HG03342 (cell line): Measurements from ENCODE around the gene SLC39A6.
"Not testable (repeated sequence)": the region's sequence is repeated elsewhere in the genome, so short reads cannot be mapped to it uniquely, and the experiment has no call there.

ENCODE experiments used
- ATAC-seq: cut with Tn5 transposase; IDR thresholded peaks from one replicate; pipeline ENCODE4 v1.9.1; 2021; ENCODE audit warnings: mild to moderate bottlenecking, moderate library complexity; ENCODE audit not compliant: unreplicated experiment

SLC39A6 gene

DNA sequence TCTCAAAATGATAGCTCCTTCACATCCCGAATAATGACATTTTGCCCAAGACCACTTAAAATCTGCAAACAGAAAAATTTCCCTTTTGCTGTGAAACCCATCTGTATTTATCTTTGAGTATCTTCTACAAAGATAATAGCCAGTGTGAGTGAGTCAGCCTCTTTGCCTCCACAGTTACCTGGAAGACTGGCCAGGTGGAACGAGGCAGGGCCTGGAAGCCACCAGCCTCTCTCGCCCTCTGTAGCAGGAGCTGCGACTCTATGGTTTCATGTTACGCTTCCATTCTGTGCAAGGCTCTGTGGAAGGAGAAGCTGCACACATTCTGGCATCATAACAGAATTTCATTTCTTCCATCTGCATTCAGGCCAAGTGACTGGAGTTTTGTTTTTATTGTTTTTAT lies 10.1 kb upstream of the SLC39A6 start:
- no peak for ATAC-seq

DNA sequence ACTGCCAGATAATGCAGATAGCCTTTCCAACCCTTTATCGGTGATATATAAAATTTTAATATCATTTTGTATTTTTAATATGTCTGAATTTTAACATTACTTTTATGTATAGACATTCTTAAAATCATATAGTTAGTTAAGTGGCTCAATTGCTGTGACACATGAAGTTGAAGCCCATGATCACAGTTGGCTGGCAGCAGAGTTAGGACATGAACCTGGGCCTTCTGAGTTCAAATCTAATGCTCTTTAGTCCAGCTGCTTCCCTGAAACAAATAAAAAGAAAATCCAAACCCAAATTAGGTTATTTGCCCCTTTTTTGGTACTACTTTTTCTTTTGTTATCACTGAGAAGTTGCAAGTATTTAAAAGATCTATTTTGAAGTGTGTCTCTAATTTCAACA lies 6.1 kb upstream of the SLC39A6 start:
- no peak for ATAC-seq

GRCh38 chr18:36132756-36133155 lies 3.6 kb upstream of the SLC39A6 start:
- no peak for ATAC-seq

DNA sequence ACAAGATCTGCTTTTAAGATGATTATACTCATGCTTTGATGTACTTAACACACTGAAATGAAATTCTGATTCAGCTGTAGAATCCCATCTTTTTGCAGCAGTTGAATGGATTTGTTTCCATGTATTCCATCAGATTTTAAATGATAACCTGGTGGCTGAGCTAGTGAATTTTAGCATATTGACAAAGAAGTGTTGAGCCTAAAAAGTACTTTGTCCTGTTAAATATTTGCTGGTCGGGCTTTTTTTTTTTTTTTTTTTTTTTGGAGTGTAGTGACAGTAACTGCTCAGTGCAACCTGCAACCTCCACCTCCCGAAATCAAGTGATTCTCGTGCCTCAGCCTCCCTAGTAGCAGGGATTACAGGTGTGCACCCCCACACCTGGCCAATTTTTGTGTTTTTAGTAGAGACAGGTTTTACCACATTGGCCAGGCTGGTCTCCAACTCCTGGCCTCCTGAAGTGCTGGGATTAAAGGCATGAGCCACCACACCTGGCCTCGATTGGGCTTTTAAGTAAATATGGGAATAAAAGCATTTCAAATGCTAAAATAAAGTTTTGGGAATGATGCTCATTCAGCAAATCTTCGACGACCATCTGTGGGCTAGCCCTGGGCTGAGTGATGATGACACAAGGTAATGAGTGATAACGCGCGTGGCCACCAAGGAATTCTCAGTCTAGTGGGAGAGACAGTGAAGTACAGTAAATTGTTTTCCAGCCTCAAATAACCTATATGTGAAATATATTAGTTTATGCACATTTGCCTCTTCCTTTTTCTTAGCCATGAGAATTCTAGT lies 2.7 kb upstream of the SLC39A6 start:
- ATAC-seq: no peak

GRCh38 chr18:36130883-36131653 lies 1.9 kb upstream of the SLC39A6 start:
- ATAC-seq: no peak

DNA sequence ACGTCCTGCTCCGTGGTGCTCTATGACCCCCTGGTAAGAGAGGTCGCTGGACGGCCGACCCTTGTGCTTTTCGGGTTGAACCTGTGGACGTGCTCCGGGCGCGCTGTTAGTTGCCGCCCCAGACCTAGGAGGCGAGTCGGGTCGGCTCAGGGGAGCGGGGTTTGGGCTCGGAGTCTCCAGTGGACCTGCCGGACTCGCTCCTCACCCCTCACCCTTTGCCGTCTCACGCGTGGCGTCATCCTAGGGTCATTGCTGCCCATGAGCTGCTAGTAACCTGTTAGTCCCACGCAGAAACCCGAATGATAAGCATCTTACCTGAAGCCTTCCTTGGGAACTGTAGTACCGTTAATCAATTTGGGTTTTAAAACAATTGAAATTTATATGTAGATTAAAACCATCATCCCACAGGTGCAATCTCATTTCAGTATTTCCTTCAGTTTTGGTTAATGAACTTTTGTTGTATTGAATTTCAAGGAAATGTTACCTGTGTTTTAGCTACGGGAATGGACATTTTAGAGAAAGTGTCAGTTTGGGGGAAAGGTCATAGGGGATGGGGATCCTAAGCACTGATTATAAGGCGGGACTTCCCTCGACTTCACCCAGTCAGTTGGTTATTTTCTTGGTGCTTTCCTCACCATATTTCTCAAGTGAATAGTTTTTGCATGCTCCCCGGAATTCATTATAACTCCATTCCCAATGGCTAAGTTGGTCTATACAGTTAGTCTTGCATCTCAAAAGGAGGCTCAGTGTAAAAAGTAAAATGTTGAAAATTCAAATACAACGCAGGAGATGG lies 1.1 kb upstream of the SLC39A6 start:
- ATAC-seq: peak; percentile 14

- ATAC-seq: no peak
These were observed 237 bp downstream of the SLC39A6 start for GRCh38 chr18:36128907-36129299.

DNA sequence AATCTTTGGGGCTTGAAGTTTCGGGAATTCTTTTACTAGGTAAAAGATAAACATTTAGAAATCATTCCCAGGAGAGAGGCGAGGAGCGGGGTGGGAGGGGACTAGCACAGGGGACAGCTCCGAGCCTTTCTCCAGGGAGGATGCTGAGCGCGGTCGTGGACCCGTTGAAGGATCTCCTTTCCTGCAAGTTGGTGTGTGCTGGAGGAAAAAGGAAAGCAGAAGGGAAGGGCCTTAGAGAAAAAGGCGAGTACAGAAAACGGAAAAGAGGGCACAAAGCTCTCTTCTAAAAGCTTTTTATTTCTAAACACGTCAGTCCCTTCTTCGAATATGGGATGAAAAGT lies 640 bp downstream of the SLC39A6 start:
- ATAC-seq: no peak

DNA sequence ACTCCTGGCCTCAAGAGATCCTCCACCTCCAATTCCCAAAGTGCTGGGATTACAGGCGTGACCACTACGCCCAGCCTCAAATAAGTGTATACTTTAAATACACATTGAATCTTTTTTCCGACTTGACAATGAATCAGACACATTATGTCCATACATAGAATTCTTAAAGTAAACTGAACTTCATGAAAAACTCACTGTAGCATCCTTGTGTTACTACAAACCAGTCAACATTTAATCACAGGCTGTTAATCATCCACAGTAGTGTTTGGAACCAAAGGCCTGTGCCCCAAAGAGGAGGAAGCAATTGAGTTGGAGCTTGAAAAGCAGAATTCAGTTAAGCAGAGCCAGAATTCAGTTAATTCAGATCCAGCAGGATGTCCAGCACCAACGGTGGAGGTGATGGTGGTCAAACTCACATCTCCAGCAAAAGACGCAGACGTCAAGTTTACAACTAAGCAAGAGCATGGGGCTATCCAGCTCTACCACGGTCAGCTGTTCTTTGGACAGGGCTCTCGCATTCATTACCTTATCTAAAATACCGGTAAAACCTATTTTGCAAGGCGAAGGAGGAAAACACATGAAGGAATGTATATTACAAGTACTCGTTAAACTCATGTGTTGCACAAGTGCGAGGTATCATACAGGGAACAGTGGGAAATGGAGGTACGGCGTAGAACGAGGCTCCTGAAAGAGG lies 1.2 kb downstream of the SLC39A6 start:
- ATAC-seq: no peak

DNA sequence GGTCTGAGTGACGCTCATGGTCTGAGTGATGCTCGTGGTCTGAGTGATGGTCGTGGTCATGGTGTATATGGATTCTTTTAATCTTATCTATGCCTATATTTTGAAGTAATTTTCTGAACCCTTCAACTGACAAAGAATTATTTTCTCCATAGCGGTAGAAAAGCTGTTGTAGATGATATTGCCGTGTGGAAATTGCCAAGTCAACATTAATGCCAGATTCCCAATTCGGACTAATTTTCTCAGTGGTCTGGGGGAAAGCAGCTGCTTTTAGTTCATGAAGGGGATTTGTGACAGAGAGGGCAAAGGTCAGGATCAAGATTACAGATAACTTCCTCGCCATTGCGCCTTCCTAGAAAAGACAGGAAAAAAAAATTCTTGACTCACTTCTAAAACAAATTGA lies 2.5 kb downstream of the SLC39A6 start:
- ATAC-seq: no peak

- ATAC-seq: no peak
These were observed 4.3 kb downstream of the SLC39A6 start for GRCh38 chr18:36124841-36125240.

DNA sequence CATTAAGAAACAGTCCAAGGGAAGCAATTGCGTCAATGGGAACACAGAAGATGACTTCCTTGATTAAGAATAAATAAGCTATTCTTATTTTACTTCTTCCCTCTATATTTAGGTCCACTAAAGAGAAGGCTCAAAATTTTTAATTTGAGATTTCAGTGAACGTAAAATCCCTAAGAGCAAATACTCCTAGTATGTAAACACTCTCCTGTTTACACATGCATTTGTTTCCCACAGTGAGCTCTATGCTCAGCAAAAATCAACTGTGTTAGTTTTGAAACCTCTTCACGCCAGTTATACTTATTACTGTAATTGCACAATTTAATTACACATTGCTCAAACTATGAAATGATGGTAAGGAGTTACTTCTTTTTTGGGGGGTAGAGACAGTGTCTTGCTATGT lies 8.8 kb downstream of the SLC39A6 start:
- ATAC-seq: no peak

- ATAC-seq: not testable (repeated sequence)
These were observed 12.4 kb downstream of the SLC39A6 start for GRCh38 chr18:36116771-36117170.

DNA sequence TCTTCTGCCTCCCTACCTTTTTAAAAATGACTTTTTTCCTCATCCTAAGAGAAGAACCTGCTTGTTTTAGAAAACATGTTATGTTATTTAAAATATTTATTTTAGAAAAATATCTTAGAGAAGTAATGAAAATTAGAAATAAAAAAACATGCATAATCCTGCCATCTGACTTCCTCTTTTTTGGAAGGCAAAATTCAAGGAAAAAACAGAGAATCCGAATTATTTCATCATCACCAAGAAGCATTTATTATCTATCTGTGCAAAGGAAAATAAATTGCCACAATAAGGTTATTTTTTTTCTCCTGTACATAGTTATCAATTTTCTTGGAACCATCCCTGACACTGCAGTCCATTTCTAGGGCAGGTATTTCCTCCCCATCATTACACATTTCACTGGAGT lies 14.4 kb downstream of the SLC39A6 start:
- no peak for ATAC-seq

- no peak for ATAC-seq
These were observed 14.9 kb downstream of the SLC39A6 start for GRCh38 chr18:36114251-36114650.

DNA sequence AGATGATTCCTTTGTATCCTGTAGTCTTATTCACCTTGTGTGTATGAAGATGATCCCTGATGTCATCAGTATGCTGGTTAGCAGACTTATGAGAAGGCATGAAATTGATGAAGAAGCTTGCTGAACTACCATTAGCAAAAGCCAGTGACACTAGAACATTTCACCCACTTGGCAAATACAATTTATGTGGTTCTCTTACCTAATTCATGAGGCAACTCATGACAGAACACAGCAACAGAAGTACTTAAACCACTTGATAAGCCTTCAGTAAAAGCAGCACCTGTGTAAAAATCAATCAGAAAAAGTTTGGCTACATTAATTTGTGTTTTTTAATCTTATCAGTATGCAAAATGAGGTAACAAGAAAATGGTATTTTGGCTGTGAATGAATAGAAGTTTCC lies 16.8 kb downstream of the SLC39A6 start:
- no peak for ATAC-seq

DNA sequence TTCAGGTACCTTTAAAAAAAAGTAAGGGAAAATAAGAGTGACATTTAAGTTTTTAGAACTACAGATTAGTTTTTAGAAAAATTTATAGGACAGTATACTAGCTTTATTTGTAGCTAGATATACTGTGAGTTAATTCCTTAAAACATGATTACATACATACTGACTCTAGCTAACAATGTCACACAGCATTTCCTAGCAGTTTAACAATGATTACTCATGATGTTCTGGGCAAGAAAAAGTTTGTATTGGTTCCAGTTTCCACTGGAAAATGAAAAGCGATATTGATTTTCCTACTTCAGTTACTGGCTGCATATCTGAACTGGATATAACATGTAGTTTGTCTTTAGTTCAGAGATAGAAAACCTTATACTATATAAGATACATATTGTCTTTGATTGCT lies 19.4 kb downstream of the SLC39A6 start:
- no peak for ATAC-seq

DNA sequence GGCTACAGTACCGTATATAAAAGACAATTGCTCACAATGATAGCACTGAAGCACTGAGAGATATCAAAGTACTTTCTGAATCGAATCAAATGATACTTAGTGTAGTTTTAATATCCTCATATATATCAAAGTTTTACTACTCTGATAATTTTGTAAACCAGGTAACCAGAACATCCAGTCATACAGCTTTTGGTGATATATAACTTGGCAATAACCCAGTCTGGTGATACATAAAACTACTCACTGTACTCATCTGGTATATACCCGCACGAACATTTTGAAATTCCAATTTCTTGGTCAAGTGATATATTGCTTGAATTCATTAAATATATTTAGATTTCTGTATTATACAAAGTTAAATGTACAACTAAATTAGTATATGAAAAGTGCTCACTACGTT lies 20.5 kb downstream of the SLC39A6 start:
- ATAC-seq: no peak

DNA sequence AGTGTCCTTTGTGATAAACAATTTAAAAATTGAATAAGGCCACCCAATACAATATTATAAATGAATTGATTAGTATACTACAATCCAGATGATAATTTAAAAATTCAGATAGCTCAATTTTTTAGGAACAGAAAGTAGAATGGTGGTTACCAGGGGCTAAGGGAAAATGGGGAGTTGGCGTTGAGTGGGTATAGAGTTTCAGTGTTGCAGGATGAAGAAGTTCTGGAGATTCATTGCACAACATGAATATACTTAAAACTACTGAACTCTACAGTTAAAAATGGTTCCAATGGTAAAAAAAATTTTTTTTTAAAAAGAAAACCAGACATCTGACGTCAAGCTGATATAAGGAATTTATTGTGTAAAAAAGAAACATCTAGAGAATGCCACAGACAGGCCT lies 20.9 kb downstream of the SLC39A6 start:
- no peak for ATAC-seq

DNA sequence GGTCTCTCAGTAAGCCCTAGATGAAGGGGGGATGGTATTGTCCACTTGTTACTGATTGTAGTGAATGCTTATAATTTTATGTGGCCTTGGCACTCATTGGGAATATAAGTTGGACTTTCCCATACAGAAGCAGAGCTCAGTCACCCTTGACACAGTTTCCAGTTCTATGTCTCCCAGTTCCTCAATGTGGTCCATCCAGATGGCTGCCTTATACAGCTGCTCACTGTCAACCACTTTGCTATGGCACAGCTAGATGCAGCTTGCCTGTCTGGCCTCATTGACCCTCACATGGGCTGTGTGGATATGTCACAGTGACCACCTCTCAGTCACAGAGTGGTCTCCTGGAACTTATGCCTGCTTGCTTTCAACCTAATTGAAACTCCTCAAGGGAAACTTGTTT lies 21.7 kb downstream of the SLC39A6 start:
- no peak for ATAC-seq

DNA sequence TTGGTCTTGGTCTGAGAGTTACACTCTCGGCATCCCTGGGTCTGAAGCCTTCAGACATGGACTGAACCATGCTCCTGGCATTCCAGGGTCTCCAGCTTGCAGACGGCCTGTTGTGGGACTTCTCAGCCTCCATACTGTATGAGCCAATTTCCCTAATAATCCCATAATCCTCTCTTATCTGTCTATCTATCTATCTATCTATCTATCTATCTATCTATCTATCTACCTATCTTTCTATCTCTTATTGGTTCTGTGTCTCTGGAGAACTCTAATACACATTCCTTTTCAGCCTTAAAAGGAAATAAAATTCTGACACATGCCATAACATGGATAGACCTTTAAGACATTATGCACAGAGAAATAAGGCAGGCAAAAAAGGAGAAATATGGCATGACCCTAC lies 24.4 kb downstream of the SLC39A6 start:
- ATAC-seq: no peak
